Left colon (tissue), 2 donors: ENCODE measurements around the gene ATP10B. TPM values are rescaled to one million over a fixed set of nuclear protein-coding genes. Genes with fewer than 3 reads are reported as not detected.

Source experiments
- ATAC-seq: fragments of 200-7000 bp; cut with Tn5 transposase; one replicate; pipeline ENCODE4 v1.9.1; 2020; ENCODE audit warnings: mild to moderate bottlenecking, moderate library complexity
- DNase-seq, 2 donors: peaks; one replicate each; pipeline ENCODE4 v3.0.0-alpha.2; 2020
- intact Hi-C, 2 donors: fragments of 100-400 bp; cut with DNase I in 1 of 2; cut with micrococcal nuclease in 1 of 2; formaldehyde crosslinking; loops; one replicate each; pipeline versions ENCODE4 v1.11.2 to v1.14.0; 2022; cut with DNase I, micrococcal nuclease
- total RNA-seq, 2 donors: library from RNA; stranded (reverse); fragmentation: NEBNext Ultra II Directional; extraction: Animal tissue kit (Norgen Biotek cat#: 25700); gene quantifications; one replicate each; pipeline ENCODE4 v1.2.1, GENCODE V29; 2021
- donor health status: DM: no; HTN: no; CAD: no.
- donor health status: DM: yes; HTN: yes; CAD: no.

The ATP10B gene
- total RNA-seq, 2 donors from 2014 or later: 137 to 292 TPM

DNA sequence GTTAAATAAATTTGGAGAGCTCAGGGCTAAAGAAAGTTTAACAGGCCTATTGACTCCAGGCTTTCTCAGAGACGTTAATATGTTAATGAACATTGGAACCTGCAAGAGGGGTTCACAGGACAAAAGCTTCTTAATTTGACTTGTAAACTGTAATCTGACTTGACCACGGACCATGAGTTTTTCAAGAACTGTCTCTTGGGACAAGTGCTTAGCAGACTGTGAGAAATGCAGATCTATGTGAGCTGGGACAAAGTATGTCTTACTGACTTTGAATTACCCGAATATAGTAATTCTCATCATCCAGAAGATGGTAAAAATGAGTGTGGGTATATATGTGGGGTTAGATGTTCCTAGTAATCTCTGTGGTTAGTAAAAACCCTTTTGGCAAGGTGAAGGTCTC lies 186.6 kb downstream of the ATP10B start:
- ATAC-seq (no peak), DNase-seq (no peak)
- intact Hi-C loops: no loop called here

DNA sequence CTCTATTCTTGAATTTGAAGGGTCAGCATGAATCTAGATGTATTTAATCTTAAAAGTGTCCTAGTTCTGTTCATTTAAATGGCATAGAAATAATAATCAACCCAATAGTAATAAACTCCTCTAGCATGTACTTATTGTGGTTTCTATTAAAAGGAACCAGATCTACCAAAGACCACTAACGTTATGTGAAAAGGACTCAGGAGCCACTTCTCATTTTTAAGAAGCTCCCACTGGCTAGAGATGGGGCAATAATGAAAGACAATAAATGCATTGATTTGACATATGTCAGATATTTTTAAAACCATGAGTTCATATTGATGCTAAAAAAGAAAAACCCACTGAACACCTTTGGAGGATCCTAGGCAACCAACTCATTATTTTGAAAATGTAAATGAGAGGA lies 191.9 kb downstream of the ATP10B start:
- DNase-seq: no peak
- intact Hi-C loops: no loop called here
- no peak for ATAC-seq

DNA sequence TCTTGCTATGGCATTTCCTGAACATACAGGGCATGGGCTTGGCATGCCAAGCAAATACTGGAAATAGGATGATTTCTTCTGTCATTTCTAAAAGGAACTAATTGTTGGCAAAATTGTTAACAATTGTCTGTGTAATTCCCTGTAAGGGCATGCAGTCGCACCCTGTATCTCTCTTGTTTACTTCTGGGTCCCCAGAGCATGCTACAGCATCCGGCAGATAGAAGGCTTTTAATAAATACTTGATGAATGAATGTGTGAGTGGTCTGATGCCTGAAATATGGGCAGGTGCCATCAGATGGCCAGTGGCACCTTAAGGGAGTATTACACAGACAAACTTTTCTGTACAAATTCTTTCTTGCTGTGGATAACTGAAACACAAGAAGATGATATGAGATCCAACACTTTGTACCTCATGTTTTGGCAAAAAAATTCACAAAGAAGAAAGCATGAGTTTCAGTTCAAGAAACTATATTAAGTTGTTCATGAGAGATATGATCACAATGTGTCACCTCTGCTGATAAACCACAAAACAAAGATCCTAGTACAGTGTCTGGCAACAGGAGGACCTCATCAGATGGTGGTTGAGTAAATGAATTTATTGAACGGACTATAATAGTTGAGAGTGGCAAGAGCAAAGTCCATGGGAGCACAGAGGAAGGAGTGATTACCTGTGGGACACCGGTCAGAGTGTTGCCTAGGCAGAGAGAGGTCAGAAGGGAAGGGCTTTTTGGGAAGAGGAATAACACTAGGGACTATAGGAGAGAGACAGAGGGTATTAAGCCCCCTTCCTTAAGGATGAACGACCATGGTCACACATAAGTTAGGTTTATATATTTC lies 194.2 kb downstream of the ATP10B start:
- intact Hi-C loops: no loop called here
- peak; percentile 29 to 67 for DNase-seq
- ATAC-seq: peak; percentile 77

DNA sequence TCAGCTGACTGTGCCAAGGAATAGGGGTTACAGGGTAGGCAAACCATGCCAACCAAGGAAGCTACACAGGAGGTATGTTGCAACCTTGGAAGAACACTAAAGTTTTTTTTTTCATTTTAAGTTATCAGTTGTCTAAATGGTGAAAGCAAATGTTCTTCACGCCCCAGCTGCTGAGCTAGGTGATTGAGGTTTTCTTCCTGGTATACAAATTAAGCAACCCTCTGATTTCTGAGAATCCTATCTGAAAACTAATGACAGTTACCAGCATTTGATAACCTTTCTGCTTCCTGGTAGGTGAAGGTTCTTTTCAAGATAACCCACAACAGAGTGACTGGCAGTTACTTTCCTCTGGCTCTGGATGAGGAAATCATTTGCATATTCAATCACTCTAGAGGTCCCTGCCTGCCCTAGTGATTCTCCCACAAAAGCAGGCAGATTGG lies 194.9 kb downstream of the ATP10B start:
- ATAC-seq (peak; percentile 76), DNase-seq (peak in 1 of 2 donors; percentile 48)
- intact Hi-C loops: no loop called here

DNA sequence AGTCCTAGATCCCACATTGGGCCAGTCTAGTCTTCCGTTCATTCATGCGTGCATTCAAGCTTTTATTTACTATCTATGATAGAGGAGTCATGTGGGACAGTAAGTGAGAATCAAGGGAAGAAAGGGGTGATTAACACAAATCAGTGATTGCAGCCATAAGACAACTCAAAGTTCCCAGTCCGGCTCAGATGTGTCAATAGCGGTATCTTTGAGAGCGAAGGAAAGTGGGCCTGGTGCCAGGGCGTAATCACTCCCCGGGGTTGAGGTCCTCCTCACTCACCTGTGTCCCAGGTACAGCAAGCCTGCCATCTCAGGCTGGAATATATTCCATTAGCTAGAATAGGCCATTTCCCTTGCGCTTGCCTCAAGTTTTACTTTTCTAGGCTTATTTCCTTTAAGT lies 196.3 kb downstream of the ATP10B start:
- ATAC-seq: peak; percentile 81

DNA sequence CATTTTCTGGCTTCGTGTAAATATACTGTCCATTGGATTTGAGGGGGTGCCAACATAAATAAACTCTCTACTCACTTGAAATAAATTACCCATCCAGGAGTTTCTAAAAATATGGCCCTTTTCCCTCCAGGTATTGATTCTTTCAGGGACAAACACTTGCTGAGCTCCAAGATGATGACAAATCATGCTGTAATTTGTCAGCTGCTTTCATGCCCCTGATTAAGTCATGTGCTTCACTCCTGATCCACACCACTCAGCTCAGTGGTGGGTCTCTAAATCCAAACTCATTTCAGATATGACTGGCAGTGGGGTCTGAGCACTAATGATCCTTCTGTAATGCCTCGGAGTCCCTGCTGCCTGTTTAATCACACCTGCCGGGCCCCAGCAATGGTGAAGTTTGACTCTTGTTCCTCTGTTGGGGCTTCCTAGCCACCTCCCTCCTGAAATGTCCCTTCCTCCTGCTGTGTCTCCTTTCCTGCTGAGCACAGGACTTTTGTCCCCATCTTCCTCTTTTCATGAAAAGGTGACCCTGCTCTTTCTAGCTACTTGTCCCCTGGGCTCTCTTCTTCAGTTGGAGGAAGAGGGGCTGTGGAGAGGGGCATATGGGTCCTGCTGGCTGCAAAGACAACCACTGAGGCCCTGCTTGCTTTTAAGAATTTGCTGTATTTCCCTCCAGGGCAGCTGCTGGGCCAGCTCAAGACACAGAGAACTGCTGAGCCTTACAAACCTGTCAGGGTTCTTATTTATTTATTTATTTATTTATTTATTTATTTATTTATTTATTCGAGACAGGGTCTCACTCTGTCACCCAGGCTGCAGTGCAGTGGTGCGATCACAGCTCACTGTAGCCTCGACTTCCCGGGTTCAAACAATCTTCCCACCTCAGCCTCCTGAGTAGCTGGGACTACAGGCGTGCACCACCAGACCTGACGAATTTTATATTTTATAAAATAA lies 200.0 kb downstream of the ATP10B start:
- intact Hi-C loops: no loop called here
- DNase-seq (no peak), ATAC-seq (no peak)

More for the DNA sequence above, 196.3 kb downstream of the ATP10B start:
- peak; percentile 94 to 95 for DNase-seq
- intact Hi-C loops: no loop called here

DNA sequence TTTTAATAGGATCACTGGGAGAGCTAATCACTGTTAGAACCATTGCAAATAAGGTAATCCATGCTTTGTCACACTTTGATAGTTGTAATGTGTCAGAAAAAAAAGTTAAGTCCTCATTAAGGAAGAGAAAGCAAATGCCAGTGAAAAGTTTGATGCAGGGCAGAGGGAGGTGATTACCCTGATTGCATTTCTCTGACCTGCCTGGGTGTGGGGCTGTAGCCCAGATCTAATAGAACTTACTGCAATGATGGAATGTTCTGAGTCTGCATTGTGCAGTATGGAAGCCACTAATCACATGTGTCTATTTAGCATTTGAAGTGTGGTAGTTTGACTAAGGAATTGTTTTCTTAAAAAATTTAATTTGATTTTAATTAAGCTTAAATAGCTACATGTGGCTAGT lies 202.7 kb downstream of the ATP10B start:
- DNase-seq (no peak), ATAC-seq (peak; percentile 87)
- intact Hi-C loops: no loop called here

DNA sequence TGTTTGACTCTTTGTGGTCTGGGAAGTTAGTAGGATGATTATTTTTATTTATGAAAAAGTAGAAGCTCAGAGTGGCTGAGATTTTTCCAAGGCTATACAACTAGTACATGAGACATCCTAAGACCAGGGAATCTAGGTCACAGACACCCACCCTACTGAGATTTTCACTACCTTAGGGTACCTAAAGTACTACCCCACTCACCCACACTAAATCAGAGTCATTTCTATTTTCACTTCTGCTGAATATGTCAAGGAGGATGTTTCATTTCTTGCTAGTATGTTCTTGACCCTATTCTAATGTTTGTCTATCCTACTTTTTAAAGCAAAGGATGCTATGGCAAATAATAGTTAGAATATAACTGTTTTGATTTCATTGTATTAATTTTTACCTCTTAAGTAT lies 206.0 kb downstream of the ATP10B start:
- DNase-seq (no peak), ATAC-seq (no peak)
- intact Hi-C loops: no loop called here

DNA sequence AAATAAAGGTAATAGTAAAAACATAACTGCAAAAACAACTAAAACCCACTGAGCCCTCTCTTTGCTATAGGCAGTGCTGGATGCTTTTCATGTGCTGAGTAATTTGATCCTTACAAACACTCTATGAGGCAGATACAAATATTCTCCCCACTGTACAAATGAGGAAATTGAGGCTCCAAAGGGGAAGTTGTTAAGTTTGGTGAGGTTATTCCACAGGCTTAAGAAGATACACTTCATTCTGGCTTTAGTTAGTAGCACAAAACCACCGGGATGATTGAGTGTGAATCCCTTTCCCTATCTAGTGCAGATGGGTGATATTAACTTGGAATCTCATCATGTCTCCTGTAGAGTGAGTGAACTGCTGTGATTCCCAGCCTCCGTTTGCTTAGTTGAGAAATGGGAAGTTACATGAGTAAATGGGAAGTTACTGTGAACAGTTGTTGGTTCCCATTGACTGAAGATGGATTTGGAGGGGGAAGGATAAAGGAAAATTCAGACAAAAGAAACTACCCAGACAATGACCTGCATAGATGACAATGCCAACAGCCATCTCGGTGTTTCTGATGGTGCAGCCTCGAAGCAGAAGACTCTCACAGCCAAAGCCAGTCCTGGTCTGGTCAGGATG lies 208.3 kb downstream of the ATP10B start:
- DNase-seq (no peak), ATAC-seq (no peak)
- intact Hi-C loops: no loop called here

DNA sequence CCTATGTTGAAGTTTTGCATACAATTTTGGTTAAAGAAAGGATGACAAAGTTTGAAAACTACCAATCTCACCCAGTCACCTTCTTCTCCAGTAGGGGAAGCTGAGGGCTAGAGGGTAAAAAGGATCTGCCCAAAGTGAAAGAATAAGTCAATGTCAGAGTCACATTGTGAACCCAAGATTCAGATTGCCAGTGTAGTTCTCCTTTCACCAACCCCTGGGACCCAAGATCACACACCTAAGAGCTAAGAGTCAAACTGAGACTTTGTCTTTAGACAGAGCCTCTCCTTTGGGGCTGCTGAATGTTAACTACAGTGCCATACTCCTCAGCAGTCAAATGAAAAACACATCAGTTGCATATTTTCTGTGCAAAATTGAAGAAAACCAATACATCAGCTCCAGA lies 210.6 kb downstream of the ATP10B start:
- intact Hi-C loops: no loop called here
- DNase-seq (no peak), ATAC-seq (no peak)

DNA sequence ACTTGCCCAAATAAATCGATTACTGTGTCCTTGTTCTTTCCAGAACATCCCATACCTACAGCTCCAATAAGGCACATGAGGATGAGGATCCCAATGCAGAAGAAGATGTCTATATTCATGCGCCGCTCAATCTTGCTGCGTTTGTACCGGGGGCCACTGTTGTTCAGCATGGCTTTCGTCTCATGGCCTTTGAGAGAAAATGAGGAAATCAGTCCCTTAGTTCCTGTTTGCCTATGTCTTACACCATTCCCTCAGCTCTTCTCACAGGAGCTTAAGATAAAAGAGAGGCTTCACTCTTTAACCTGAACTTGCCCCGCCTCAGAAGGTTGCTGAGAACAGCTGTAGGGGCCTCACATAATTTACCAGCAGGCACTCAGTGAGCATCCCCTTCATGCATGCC lies 211.6 kb downstream of the ATP10B start:
- no peak for DNase-seq
- intact Hi-C loops: no loop called here

DNA sequence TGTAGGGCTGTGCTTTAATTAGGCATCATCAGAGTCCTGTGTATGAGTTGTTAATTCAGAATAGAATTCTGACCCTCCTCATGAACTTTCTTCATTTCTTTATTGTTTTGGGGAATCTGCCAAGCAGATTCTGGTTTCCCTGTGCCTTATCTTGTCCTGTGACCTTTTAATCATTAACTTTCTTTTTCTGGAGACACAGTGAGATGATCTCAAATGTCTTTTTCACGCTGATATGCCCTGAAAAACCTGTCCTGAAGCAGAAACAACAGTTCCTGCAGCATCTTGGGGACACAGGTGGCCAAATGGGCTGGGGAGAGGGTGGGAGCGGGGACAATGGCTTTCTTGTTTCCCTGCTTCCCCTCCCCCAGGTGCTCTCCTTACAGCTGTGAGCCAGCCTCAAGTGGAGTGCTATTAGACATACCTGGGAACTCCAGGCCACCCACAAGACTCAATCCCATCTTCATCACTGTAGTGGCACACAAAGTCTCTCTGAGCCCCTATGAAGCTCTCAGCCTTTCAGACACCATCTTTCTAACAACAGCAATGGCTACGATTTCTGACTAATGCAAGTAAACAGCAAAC lies 213.8 kb downstream of the ATP10B start:
- peak in 1 of 2 donors; percentile 18 for DNase-seq
- ATAC-seq: peak; percentile 44
- intact Hi-C loops: no loop called here

More for the DNA sequence above, 211.6 kb downstream of the ATP10B start:
- no peak for ATAC-seq

DNA sequence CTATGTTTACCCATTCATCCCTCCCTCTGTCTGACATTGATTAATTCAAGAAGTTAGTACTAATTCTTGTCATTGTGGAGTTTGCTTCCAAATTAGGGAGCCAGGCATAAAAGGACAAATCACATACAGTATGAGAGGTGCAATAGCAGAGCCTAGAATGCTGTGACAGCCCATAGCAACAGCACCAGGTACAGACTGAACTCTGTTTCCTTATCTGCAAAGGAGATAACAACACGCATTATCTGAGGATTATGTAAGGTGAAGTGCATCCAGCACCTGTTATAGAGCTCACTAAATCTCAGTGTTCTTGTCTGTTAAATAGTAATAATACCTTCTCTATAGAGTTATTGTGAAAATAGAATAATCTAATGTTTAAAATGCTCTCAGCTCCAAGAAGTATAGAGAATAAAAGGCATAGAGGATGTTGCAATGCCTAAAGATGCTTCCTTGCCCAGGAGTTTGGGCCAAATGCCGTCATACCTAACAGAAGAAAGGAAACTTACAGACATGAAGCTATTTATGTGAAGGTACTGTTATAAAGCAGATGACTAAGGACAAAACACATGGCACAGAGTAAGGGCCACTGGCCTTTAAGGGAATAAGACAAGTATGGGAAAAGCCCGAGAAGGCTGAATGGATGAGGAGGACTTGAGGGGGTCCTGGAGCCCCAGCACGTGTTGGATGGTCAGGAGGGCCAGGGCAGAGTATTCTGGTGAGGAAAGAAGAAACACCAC lies 214.5 kb downstream of the ATP10B start:
- intact Hi-C loops: no loop called here
- ATAC-seq (no peak), DNase-seq (no peak)

DNA sequence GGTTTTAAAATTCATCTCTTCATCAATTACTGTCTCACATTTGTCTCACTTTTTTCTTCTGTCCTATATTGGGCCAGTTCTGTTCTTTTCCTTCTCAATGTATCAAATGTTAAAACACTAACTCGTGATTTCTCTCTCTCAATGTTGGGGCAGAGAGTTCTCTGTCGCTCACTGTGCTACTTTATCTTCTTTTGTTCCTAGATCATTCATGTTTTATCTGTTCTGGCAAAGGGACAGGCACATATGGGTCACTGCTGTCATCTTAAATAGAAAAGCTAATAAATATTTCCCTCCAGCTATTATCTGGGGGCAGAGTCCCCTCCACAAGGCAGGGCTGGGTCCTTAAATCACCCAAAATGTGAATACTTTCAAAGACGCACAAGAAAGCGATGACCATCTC lies 216.3 kb downstream of the ATP10B start:
- DNase-seq: no peak
- intact Hi-C loops: no loop called here
- ATAC-seq: no peak

DNA sequence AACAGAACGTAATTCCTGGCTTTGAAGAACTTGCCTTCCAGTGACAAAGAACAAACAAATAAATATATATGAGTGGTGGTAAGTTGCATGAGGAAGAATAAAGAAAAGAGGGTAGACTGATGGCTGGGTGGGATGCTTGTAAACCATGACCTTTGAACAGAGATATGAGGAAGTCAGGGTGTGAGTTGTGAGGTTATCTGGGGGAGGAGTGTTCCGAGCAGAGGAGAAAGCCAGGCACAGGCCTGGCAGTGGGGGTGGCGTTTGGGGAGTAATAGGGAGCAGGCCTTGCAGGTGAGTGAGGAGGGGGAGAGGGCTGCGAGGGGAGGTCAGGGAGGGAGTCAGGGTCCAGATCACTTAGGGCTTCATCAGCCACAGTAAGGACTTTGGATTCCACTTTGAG lies 217.0 kb downstream of the ATP10B start:
- DNase-seq (peak; percentile 69 to 94), ATAC-seq (peak; percentile 88)
- intact Hi-C loops: no loop called here

DNA sequence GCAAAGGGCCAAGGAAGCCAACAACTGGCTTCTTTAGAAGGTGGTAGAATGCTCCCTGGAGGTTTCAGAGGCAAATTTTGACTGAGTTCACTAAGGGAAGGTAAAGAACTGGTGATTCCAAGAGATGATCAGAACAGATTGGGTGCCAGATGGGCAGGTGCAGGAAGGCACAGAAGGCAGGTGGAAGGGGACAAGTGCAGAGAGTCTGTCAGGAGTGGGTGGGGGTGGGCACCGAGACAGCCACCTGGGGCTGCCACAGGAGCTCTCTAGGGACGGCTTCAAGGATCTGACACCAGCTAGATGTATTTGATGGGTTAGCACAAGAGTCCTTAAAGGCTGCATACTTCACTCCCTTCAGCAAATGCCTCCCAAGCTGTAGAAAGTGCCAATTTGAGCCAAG lies 223.0 kb downstream of the ATP10B start:
- peak; percentile 22 to 37 for DNase-seq
- ATAC-seq: peak; percentile 52
- intact Hi-C loops: no loop called here

DNA sequence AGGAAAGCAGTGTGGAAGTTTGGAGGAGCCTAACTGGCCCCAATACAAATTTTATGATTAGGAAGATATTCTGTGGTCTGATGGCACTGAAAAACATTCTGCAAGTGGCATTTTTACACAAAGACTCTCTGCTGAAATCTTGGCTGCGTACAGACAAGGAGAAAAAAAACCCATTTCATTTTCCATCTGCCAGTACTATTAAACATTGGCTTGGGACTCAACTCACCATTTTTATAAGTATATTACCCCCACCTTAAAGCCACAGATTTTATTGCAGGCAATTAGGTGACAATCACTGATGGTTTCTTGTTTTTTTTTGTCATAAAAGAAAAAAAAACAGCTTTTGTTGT lies 223.4 kb downstream of the ATP10B start:
- ATAC-seq (peak; percentile 68), DNase-seq (no peak)
- intact Hi-C loops: no loop called here

DNA sequence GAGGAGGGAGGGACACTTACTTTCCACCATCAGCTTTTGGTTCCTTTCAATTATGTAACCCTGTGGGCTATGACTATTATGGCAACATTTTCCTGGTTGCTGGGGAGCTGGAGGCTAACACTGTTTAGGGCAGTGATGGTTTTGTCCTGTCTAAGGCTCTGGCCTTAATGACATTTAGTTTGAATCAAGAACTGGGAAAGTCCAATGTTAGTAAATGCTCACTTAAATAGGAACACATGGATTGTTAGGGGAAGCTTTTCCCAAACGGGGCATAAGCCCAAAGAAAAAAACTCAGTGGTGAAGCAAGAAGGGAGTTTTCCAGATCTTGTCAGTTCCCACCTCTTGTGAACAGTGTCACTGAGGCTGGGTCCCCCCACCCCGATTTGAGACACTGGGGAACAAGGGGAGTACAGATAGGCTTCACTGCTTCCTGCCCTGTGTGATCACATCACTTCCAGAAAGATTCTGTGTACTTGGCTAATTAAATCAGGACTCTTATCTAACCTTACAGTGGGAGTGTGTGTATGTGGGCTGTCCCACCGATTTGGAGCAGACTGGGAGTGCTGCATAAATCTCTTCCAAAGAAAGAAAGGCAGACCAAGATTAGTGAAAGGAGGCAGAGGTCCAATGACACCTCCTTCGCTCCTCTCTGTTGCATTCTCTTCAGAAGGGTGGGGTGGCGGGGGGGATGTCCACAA lies 223.9 kb downstream of the ATP10B start:
- intact Hi-C loops: no loop called here
- ATAC-seq: peak; percentile 49
- no peak for DNase-seq
